Neural cell (in vitro differentiated cells): Measurements from ENCODE around the gene HEY2.

ENCODE experiments used
- RAD21 ChIP-seq: fragments of 450-650 bp; conservative IDR thresholded peaks from 2 replicates; pipeline ENCODE4 v1.6.1; 2014; ENCODE audit warnings: antibody characterized with exemption, mild to moderate bottlenecking, moderate library complexity
- TAF1 ChIP-seq: IDR thresholded peaks from 2 replicates; pipeline ENCODE4 v1.6.1; 2012; ENCODE audit warnings: low read depth
- TF ChIP-seq, protein P1 (sequence below): fragments of 450-650 bp; IDR thresholded peaks from 2 replicates; pipeline ENCODE4 v1.5.1; 2014; ENCODE audit warnings: antibody characterized with exemption, mild to moderate bottlenecking, moderate library complexity; ENCODE audit not compliant: poor library complexity, severe bottlenecking

DNA sequence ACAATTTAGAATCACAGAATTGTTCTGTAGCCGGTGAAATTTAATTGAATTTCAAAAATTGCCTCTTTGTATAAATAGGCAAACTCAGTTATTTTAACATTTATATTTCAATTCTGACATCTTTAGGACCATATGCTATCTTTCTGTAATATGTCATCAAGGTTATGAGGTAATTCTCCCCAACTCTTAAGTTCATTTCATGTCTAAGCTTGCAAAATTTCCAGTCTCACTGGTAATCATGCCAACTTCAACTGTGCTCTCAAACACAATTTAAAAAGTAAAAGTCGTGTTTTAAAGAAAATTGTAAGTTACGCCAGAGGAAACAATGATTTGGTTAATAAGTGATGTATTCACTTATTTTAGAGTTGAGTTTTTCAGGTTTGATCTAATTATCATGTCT, 42.7 kb downstream of the HEY2 start:
- TF ChIP-seq TAF1, result no peak
- TF ChIP-seq, protein P1, sequence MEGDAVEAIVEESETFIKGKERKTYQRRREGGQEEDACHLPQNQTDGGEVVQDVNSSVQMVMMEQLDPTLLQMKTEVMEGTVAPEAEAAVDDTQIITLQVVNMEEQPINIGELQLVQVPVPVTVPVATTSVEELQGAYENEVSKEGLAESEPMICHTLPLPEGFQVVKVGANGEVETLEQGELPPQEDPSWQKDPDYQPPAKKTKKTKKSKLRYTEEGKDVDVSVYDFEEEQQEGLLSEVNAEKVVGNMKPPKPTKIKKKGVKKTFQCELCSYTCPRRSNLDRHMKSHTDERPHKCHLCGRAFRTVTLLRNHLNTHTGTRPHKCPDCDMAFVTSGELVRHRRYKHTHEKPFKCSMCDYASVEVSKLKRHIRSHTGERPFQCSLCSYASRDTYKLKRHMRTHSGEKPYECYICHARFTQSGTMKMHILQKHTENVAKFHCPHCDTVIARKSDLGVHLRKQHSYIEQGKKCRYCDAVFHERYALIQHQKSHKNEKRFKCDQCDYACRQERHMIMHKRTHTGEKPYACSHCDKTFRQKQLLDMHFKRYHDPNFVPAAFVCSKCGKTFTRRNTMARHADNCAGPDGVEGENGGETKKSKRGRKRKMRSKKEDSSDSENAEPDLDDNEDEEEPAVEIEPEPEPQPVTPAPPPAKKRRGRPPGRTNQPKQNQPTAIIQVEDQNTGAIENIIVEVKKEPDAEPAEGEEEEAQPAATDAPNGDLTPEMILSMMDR, result no peak
- no peak for TF ChIP-seq RAD21
